Loucy (cell line): ENCODE results near the gene KIRREL3.

ENCODE experiments used
- H2AFZ ChIP-seq: fragments of 200-600 bp; sonication (generic); 2 replicates; pipeline ENCODE4 v1.6.0; 2016; ENCODE audit warnings: antibody characterized with exemption, mild to moderate bottlenecking, low read length, moderate library complexity
- H3F3A ChIP-seq: fragments of 200-600 bp; 2 replicates; pipeline ENCODE4 v1.6.0; 2016; ENCODE audit warnings: antibody characterized with exemption, low read depth, mild to moderate bottlenecking
- H3K27me3 ChIP-seq: fragments of 200-600 bp; sonication (generic); 2 replicates; pipeline ENCODE4 v1.6.1; 2014; ENCODE audit warnings: low read length, mild to moderate bottlenecking; ENCODE audit not compliant: insufficient read depth, poor library complexity, severe bottlenecking
- H3K36me3 ChIP-seq: fragments of 200-600 bp; sonication (generic); 2 replicates; pipeline ENCODE4 v1.6.1; 2016; ENCODE audit warnings: low read length; ENCODE audit not compliant: insufficient read depth
- H3K4me1 ChIP-seq: fragments of 200-600 bp; sonication (generic); 2 replicates; pipeline ENCODE4 v1.5.1; 2014; ENCODE audit warnings: low read length, mild to moderate bottlenecking; ENCODE audit not compliant: insufficient read depth, poor library complexity, severe bottlenecking
- H3K4me2 ChIP-seq: fragments of 200-600 bp; sonication (generic); 2 replicates; pipeline ENCODE4 v1.6.0; 2014; ENCODE audit warnings: antibody characterized with exemption, low read length, low read depth, mild to moderate bottlenecking; ENCODE audit not compliant: poor library complexity, severe bottlenecking
- H3K4me3 ChIP-seq: fragments of 200-600 bp; sonication (generic); 2 replicates; pipeline ENCODE4 v1.5.1; 2014; ENCODE audit warnings: low read length, mild to moderate bottlenecking, mixed read lengths; ENCODE audit not compliant: poor library complexity, severe bottlenecking
- H3K79me2 ChIP-seq: fragments of 200-600 bp; sonication (generic); 2 replicates; pipeline ENCODE4 v1.6.1; 2014; ENCODE audit warnings: low read length; ENCODE audit not compliant: insufficient read depth
- H3K9ac ChIP-seq: fragments of 200-600 bp; sonication (generic); 2 replicates; pipeline ENCODE4 v1.6.0; 2014; ENCODE audit warnings: mild to moderate bottlenecking, low read depth, low read length, moderate library complexity; ENCODE audit not compliant: poor library complexity, severe bottlenecking
- H3K9me2 ChIP-seq: fragments of 200-600 bp; sonication (generic); replicated peaks from 2 replicates; pipeline ENCODE4 v1.6.1; 2016; ENCODE audit warnings: low read depth, low read length, mixed read lengths
- H3K9me3 ChIP-seq: fragments of 200-600 bp; sonication (generic); 2 replicates; pipeline ENCODE4 v1.6.1; 2014; ENCODE audit warnings: mild to moderate bottlenecking, antibody characterized with exemption, low read length, low read depth; ENCODE audit not compliant: insufficient read depth
- H4K20me1 ChIP-seq: fragments of 200-600 bp; sonication (generic); 2 replicates; pipeline ENCODE4 v1.6.0; 2014; ENCODE audit warnings: antibody characterized with exemption, low read length, mild to moderate bottlenecking; ENCODE audit not compliant: insufficient read depth, poor library complexity, severe bottlenecking
- EZH2phosphoT487 ChIP-seq: fragments of 200-600 bp; IDR thresholded peaks from 2 replicates; pipeline ENCODE4 v1.6.1; 2018; ENCODE audit warnings: antibody characterized with exemption, mild to moderate bottlenecking, moderate library complexity, borderline replicate concordance
- TF ChIP-seq, protein P1 (sequence below): fragments of 200-600 bp; sonication (generic); conservative IDR thresholded peaks from 2 replicates; pipeline ENCODE4 v1.5.1; 2014; ENCODE audit warnings: mild to moderate bottlenecking, antibody characterized with exemption, low read length

Gene KIRREL3

DNA sequence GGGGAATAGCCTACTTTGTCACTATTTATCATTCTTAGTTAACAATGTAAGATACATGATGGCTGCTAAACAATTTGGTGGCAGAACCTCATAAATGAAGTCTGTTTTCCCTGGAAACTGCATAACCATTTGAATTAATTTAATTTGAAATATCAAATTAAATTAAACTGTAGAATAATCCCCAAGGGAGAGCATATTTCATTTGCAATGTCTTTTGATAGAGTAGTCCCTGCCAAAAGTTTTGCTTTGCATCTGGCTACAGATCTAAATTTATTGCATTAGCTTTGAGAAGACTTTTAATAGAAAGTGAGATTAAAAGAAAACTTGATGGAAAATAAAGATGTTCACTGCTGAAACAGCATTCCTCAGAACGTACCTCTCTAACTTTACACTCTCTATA, 246.6 kb downstream of the KIRREL3 start:
- Histone ChIP-seq H3K27me3 (no peaks in the 10 kb centered on the region), H2AFZ (no peak overlapping the region), H3K79me2 (no peaks in the 10 kb centered on the region), H3K4me2 (no peak overlapping the region), H3K36me3 (no peaks in the 10 kb centered on the region), H3K4me3 (no peak overlapping the region), H3K9ac (no peak overlapping the region), H3K9me3 (no peaks in the 10 kb centered on the region), H3K9me2 (no peaks in the 10 kb centered on the region), H3K4me1 (peaks cover 16% of the 10 kb centered on the region), H4K20me1 (no peaks in the 10 kb centered on the region), H3F3A (no peaks in the 10 kb centered on the region)
- TF ChIP-seq, protein P1, sequence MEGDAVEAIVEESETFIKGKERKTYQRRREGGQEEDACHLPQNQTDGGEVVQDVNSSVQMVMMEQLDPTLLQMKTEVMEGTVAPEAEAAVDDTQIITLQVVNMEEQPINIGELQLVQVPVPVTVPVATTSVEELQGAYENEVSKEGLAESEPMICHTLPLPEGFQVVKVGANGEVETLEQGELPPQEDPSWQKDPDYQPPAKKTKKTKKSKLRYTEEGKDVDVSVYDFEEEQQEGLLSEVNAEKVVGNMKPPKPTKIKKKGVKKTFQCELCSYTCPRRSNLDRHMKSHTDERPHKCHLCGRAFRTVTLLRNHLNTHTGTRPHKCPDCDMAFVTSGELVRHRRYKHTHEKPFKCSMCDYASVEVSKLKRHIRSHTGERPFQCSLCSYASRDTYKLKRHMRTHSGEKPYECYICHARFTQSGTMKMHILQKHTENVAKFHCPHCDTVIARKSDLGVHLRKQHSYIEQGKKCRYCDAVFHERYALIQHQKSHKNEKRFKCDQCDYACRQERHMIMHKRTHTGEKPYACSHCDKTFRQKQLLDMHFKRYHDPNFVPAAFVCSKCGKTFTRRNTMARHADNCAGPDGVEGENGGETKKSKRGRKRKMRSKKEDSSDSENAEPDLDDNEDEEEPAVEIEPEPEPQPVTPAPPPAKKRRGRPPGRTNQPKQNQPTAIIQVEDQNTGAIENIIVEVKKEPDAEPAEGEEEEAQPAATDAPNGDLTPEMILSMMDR = no peak
- no peak for TF ChIP-seq EZH2phosphoT487

DNA sequence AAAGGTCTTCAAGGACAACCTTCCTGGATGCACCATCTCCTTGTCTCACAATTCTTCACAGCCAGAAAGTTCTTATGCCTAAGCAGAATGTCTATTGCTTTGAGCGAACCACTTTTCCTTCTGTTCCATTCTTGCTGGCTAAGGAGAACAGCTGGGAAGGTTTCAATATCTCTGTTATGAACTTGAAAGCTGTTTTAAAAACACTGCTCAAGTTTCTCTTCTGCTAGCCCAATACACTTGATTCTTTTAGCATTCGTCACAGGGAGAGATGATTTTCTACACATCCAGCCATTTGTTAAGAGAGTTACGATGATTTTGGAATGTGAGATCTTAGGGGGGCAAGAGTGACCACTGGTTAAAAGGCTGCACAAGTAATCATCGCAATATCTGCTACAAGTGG, 249.3 kb downstream of the KIRREL3 start:
- no peaks in the 10 kb centered on the region for H3K9me3 ChIP-seq
- H3K4me3 ChIP-seq = no peak overlapping the region
- H3K4me1 ChIP-seq = peaks cover 41% of the 10 kb centered on the region
- no peaks in the 10 kb centered on the region for H3K27me3 ChIP-seq
- no peaks in the 10 kb centered on the region for H3K9me2 ChIP-seq
- H3K9ac ChIP-seq = no peak overlapping the region
- no peaks in the 10 kb centered on the region for H3K36me3 ChIP-seq
- 0 out of 2 replicates have a peak, but pooled peaks cover 2% of the 10 kb centered on the region for H3F3A ChIP-seq
- no peak overlapping the region for H3K4me2 ChIP-seq
- TF ChIP-seq, protein P1 = no peak
- no peak for TF ChIP-seq EZH2phosphoT487
- no peaks in the 10 kb centered on the region for H4K20me1 ChIP-seq
- no peaks in the 10 kb centered on the region for H3K79me2 ChIP-seq
- no peak overlapping the region for H2AFZ ChIP-seq

DNA sequence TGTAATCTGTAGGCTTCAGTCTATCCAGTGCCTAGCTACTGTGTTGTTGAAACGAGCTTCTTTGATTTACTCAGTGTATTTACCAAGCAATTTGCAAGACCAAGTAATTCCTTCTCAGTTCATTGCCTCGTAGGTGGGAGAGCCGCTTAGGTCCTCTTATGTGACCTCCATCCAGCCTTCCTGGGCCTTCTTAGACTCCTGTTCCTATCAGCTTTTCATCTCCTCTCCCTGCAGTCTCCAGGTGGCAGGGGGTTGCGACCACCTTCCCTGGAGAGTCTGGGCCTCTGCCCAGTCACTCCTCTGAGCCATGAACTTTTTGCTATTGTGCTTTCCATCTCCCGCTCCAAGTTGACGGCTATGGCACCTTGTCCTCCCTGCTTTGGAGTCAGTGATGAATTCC, 251.8 kb downstream of the KIRREL3 start:
- no peak for TF ChIP-seq EZH2phosphoT487
- TF ChIP-seq, protein P1 = no peak
- H2AFZ ChIP-seq = peak overlapping the region; percentile 41
- H3K4me3 ChIP-seq = peak overlapping the region; percentile 50

More for the DNA sequence above, 251.8 kb downstream of the KIRREL3 start:
- Histone ChIP-seq H3K4me2 (peak overlapping the region; percentile 64), H3K79me2 (no peaks in the 10 kb centered on the region), H3K9me3 (no peaks in the 10 kb centered on the region), H3K36me3 (no peaks in the 10 kb centered on the region), H4K20me1 (no peaks in the 10 kb centered on the region), H3F3A (0 out of 2 replicates have a peak, but pooled peaks cover 2% of the 10 kb centered on the region), H3K9ac (peak overlapping the region; percentile 44), H3K9me2 (no peaks in the 10 kb centered on the region), H3K4me1 (peaks cover 47% of the 10 kb centered on the region), H3K27me3 (no peaks in the 10 kb centered on the region)
